HG03135 (cell line): ENCODE results near the gene MAP3K9.
A peak's percentile ranks its signal among the peaks of the same experiment; 100 is the strongest.

ENCODE experiments used
- ATAC-seq: cut with Tn5 transposase; IDR thresholded peaks from one replicate; pipeline ENCODE4 v1.9.1; 2021; ENCODE audit warnings: mild to moderate bottlenecking, moderate library complexity; ENCODE audit not compliant: unreplicated experiment

The MAP3K9 gene

GRCh38 chr14:70788898-70789297 lies 20.4 kb downstream of the MAP3K9 start:
- no peak for ATAC-seq

DNA sequence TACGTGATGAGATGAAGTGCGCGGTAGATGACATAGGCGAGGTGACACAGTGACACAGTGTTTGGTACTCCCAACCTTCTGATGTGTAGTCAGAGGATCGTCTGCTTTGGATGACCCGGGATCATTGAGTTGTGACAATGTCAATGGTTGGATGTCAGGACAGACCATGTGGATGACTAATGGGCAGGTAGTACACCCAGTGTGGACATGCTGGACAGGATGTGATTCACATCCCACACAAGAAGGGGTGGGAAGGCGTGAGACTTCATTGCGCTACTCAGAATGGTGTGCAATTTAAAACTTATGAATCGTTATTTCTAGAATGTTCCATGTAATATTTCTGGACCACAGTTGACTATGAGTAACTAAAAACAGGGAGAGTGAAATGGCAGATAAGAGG lies 23.8 kb downstream of the MAP3K9 start:
- ATAC-seq = no peak

DNA sequence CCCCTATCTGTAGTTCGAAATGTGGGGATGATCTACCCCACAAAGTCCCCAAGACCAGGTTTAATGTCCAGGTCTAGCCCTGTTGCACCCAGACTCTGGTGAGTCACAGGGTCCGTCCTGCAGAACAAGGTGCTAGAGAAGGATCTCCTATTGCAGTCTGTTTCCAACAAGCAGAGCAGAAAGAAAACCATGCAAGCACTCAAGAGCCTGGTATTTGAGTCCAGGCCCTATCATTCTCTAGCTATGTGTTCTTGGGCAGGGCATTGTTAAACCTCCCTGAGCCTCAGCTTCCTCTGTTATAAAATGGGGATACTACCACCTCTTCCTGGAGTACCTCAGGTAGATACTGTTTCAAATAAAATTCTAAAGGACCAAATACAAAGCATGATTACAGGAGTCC lies 24.4 kb downstream of the MAP3K9 start:
- ATAC-seq = no peak

GRCh38 chr14:70782361-70782760 lies 27.0 kb downstream of the MAP3K9 start:
- ATAC-seq = no peak

DNA sequence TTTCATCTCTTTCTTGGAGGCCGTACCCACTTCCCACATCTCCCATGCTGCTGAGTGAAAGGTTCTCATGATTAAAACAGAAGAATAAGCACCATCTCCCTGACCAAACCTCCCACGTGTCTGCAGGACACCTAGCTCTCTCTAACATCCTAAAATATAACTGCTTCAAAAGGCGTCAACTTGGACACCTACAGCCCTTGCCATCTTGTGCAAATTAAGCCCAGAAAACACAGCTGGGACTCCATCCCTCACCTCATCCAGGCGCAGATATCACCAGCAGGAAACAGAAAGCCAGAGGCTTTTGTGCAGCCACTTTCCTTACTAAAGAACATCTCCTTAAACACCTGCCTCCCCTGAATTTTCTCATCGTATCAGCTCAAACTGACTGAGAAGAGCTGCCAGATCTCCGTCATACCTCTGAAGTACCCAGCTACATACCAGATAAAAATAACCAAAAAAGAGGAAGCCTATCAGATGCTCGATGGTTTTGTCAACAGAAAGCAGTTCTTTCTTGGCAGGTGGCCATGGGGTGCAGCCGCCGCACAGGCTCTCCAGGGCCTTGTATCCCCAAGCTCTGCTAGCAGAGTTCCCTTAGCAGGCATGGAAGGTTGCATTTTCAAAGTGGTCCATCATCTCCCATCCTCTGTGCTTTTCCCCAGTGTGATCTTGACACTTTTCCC lies 28.8 kb downstream of the MAP3K9 start:
- peak; percentile 76 for ATAC-seq

GRCh38 chr14:70779667-70780066 lies 29.6 kb downstream of the MAP3K9 start:
- no peak for ATAC-seq

GRCh38 chr14:70776197-70776596 lies 33.1 kb downstream of the MAP3K9 start:
- ATAC-seq = no peak

- ATAC-seq = no peak
These were observed 36.0 kb downstream of the MAP3K9 start for GRCh38 chr14:70773182-70773862.

DNA sequence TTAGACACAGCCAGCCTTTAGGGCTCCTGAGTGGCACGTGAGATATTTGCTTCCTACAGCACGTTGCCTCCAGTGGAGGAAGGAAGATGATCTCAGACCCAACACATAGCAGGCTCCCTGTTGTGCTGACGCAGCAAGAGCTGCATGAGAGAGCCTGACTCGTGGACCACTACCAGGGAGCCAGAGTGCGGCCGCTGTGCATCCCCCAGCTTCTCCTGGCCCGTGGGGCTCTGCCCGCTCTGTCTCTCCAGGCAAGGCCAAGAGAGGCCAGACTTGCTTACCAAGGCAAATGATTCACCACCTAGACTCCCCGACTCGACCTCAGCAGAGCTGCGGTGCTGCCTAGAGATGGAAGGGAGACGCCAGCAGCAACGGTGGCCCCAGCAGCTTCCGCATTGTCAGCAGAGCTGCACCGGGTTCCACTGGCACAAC lies 37.5 kb downstream of the MAP3K9 start:
- ATAC-seq = no peak

GRCh38 chr14:70770490-70770889 lies 38.8 kb downstream of the MAP3K9 start:
- ATAC-seq = no peak

- no peak for ATAC-seq
These were observed 49.9 kb downstream of the MAP3K9 start for GRCh38 chr14:70759398-70759797.

- no peak for ATAC-seq
These were observed 53.7 kb downstream of the MAP3K9 start for GRCh38 chr14:70755655-70756054.

GRCh38 chr14:70754991-70755390 lies 54.3 kb downstream of the MAP3K9 start:
- ATAC-seq = no peak

GRCh38 chr14:70753518-70753953 lies 55.8 kb downstream of the MAP3K9 start:
- no peak for ATAC-seq

GRCh38 chr14:70748422-70748821 lies 60.9 kb downstream of the MAP3K9 start:
- ATAC-seq = no peak

- no peak for ATAC-seq
These were observed 64.7 kb downstream of the MAP3K9 start for GRCh38 chr14:70744641-70745040.

GRCh38 chr14:70742316-70742715 lies 67.0 kb downstream of the MAP3K9 start:
- no peak for ATAC-seq

- ATAC-seq = no peak
These were observed 67.8 kb downstream of the MAP3K9 start for GRCh38 chr14:70741482-70741881.

- ATAC-seq = no peak
These were observed 74.3 kb downstream of the MAP3K9 start for GRCh38 chr14:70735043-70735442.

- ATAC-seq = no peak
These were observed 77.7 kb downstream of the MAP3K9 start for GRCh38 chr14:70731447-70732239.

- no peak for ATAC-seq
These were observed 78.9 kb downstream of the MAP3K9 start for GRCh38 chr14:70730393-70730792.
